Measurements from ENCODE around the gene TUSC2. TPM values are rescaled to one million over a fixed set of nuclear protein-coding genes. Genes with fewer than 3 reads are reported as not detected.
"Not testable (repeated sequence)": the region's sequence is repeated elsewhere in the genome, so short reads cannot be mapped to it uniquely, and the experiment has no call there.

Gene TUSC2
- total and polyA plus RNA-seq, 10 of the 15 experiments (the other 5 are each of a cell fraction or from before 2014, with no cell fraction given): 4.0 to 73.8 (median 34.3) TPM

DNA sequence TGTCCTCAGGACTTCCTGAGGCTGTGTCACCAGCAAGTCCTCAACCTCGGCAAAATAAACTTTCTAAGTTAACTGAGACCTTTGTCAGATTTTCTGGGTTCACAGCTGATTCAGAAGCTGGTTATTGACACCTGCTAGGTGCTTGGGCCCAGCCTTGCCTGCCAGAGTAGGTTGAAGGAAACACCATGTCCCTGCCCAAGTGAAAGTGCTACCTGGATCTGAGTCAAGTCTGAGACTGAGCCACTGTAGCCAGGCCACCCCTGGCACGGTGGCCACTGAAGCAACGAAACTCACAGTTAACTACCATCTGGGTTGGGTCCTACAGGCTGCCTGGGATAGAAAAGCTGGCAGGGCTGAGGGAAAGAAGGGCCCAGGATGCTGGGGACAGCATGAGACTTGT is 13.7 kb downstream of the TUSC2 start (continued):
- TF ChIP-seq, protein P1, sequence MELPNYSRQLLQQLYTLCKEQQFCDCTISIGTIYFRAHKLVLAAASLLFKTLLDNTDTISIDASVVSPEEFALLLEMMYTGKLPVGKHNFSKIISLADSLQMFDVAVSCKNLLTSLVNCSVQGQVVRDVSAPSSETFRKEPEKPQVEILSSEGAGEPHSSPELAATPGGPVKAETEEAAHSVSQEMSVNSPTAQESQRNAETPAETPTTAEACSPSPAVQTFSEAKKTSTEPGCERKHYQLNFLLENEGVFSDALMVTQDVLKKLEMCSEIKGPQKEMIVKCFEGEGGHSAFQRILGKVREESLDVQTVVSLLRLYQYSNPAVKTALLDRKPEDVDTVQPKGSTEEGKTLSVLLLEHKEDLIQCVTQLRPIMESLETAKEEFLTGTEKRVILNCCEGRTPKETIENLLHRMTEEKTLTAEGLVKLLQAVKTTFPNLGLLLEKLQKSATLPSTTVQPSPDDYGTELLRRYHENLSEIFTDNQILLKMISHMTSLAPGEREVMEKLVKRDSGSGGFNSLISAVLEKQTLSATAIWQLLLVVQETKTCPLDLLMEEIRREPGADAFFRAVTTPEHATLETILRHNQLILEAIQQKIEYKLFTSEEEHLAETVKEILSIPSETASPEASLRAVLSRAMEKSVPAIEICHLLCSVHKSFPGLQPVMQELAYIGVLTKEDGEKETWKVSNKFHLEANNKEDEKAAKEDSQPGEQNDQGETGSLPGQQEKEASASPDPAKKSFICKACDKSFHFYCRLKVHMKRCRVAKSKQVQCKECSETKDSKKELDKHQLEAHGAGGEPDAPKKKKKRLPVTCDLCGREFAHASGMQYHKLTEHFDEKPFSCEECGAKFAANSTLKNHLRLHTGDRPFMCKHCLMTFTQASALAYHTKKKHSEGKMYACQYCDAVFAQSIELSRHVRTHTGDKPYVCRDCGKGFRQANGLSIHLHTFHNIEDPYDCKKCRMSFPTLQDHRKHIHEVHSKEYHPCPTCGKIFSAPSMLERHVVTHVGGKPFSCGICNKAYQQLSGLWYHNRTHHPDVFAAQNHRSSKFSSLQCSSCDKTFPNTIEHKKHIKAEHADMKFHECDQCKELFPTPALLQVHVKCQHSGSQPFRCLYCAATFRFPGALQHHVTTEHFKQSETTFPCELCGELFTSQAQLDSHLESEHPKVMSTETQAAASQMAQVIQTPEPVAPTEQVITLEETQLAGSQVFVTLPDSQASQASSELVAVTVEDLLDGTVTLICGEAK (IDR thresholded peaks at IDR 0.05; ENCODE audit: borderline replicate concordance): no peak
- no peak for TF ChIP-seq SIX5 (IDR thresholded peaks at IDR 0.05; ENCODE audit: low read depth, low read length, severe bottlenecking)
- no peak for TF ChIP-seq ZNF207 (IDR thresholded peaks at IDR 0.05; ENCODE audit: borderline replicate concordance)
- TF ChIP-seq SKIL (IDR thresholded peaks at IDR 0.05; ENCODE audit: low read depth, poor library complexity, severe bottlenecking): no peak

GRCh38 chr3:50312041-50312440 is 16.0 kb downstream of the TUSC2 start:
- POLR2A ChIA-PET; H4K20me1 ChIP-seq (ENCODE audit: control insufficient read depth, insufficient read depth); FAIRE-seq; H3K36me3 ChIP-seq (ENCODE audit: control insufficient read depth in 2 of 2, insufficient read depth in 2 of 2, low read length in 1 of 2); H2AFZ ChIP-seq (ENCODE audit: control insufficient read depth, low read depth, low read length); in situ Hi-C loops (cut with MboI); DNase-seq (ENCODE audit: low read depth, low spot score); H3K9ac ChIP-seq (ENCODE audit: control insufficient read depth, insufficient read depth, low read length); H3K4me1 ChIP-seq (ENCODE audit: control insufficient read depth, insufficient read depth, low read length); H3K4me2 ChIP-seq (ENCODE audit: control insufficient read depth, insufficient read depth); CTCF ChIA-PET; H3K27ac ChIP-seq (ENCODE audit: control insufficient read depth, insufficient read depth); H3K79me2 ChIP-seq (ENCODE audit: control insufficient read depth, insufficient read depth, low read length); H3K9me3 ChIP-seq (replicated peaks; ENCODE audit: control insufficient read depth, insufficient read depth, low read length); ATAC-seq; BruUV-seq (replicated peaks); H3K4me3 ChIP-seq; SMC1A ChIA-PET (ENCODE audit: uncharacterized antibody, unreplicated experiment); H3K27me3 ChIP-seq (replicated peaks in 1 of 2; ENCODE audit: control insufficient read depth in 2 of 2, insufficient read depth in 2 of 2, low read length in 1 of 2); RAD21 ChIA-PET (ENCODE audit: unreplicated experiment); intact Hi-C loops (cut with micrococcal nuclease; ENCODE audit: unreplicated experiment): not testable (repeated sequence)
- WGBS (ENCODE audit: insufficient coverage, insufficient replicate concordance, low lambda C conversion rate, missing lambda C conversion rate): 92% methylated on average over 15 of the region's 32 CpGs
